Stimulated activated CD4-positive, alpha-beta T cell treated with anti-CD3 and anti-CD28 coated beads, Interleukin-1b, Interleukin-23, amount 100 ng/mL, for 48 hours (primary cell): ENCODE data around the gene CRYBB2.
A peak's percentile ranks its signal among the peaks of the same experiment; 100 is the strongest.
"Not testable (repeated sequence)": the region's sequence is repeated elsewhere in the genome, so short reads cannot be mapped to it uniquely, and the experiment has no call there.

Experiments
- DNase-seq: peaks from one replicate; pipeline ENCODE4 v3.0.0-alpha.2; 2020

The CRYBB2 gene

DNA sequence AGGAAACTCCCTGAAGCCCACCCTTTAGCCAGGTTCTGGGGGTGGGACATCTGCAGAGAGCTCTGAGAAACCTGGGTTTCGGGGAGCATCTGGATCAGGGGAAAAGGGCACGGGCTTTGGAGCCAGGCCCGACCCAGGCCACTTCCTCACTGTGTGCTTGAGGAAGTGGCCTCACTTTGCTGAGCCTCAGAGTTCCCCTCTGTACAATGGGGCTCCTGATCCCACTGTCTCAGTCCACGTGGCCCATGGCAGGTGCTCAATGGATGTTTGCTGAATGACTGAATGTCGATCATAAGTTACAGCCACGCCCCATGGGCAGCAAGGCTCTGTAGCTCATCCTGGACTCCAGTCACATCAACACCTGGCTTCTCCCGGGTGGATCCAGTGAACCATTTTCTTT lies 18.5 kb upstream of the CRYBB2 start:
- no peak for DNase-seq

DNA sequence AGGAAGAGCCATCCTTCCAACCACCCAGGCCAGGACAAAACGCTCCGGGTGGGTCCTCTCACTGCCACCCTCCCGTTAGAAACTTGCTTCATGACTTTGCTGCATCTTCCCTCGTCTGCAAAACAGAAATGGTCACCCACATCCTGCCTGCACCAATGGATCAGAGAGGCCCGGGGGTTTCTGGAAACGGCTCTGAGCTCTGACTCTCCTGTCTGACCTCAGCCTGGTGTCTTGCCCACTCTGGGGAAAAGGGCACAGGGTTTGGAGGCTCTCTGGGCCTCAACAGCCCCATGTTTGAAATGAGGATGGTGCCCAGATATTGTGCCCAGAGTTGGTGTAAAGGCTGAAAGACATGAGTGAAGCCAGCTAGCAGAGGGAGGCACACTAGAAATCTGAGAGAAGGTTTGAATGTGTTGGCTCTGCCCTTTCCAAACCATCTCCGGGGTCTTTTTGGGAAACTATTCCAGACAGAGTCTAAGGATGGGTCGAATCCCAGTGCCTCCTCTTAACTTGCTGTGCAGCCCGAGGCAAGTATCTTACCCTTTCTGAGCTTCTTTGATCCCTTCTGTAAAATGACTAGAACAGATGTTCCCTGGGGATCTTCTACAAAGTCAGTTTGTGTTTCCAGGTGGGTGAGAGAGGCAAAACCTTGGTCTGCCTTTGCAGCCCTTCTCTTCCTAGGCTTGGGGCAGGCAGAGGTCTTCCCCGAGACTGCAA lies 17.7 kb upstream of the CRYBB2 start:
- no peak for DNase-seq

DNA sequence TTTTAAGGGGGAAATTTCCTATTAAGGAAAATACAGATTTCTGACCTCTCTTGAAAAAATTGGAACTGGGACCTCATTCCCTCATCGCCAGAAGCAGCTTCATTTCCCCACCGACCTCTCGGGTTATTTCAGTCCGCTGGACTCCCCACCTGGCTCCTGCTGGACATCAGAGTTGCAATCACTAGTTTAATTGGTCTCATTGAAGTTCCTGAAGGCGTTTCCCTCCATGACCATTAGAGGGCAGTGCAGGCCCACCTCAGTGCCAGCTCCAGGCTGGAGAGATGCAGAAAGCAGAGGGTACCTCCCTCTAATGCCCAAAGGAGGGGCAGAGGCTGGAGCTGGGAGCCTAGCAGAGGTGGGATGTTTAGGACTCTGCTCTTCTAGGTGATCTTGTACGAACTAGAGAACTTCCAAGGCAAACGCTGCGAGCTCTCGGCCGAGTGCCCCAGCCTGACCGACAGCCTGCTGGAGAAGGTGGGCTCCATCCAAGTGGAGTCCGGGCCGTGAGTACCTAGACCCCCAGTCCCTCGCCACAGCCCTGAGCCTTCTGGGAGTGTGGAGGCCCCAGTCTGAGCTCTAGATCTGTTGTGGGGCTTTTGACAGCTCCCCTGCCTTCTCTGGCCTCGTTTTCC lies 17.0 kb upstream of the CRYBB2 start:
- DNase-seq = peak; percentile 55

DNA sequence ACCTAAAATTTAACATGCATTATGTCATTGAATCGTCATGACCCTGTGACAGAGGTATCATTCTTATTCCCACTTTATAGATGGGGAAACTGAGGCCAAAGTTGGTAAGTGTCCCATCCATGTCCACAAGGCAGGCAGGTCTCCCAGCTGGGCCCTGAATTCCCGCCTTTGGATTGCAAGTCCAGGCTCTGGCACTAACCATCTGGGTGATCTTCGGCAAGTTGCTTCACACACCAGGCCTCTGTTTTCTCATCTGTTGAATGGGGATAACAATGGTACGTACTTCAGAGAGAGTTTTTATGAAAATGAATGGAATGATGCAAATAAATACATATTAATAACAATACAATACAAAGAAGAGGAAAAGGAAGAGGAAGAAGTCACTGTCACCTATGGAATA lies 16.4 kb upstream of the CRYBB2 start:
- DNase-seq = no peak

DNA sequence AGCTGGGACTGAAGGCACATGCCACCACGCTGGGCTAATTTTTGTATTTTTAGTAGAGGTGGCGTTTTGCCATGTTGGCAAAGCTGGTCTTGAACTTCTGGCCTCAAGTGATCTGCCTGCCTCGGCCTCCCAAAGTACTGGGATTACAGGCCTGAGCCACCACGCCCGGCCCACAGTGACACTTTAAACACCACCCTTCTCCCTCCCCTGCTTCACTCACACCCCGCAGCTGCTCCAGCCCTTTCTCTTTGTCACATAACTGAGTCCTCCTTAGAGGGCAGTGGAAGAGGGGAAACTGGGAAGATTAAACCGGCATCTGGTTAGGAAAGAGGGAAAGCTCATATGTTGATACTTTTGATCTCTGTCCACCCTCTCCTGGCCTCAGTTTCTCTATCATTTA lies 14.9 kb upstream of the CRYBB2 start:
- not testable (repeated sequence) for DNase-seq

DNA sequence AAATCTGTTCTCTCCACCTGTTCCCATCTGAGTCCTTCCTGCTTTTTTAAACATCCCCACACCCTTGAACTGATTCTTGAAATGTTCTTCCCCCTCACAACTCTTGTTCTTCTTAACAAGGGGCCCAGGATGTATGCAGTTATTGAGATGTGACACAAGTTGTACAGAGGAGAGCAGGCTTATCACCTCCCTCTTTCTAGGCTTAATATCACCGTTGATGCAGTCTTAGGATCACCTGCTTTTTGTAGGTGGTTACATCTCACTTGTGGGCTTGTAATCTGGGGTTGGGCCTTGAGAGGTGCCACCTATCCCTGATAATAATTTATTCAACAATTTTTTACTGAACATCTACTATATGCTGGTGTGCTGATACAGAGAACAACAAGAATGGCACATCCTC lies 13.6 kb upstream of the CRYBB2 start:
- DNase-seq = no peak

DNA sequence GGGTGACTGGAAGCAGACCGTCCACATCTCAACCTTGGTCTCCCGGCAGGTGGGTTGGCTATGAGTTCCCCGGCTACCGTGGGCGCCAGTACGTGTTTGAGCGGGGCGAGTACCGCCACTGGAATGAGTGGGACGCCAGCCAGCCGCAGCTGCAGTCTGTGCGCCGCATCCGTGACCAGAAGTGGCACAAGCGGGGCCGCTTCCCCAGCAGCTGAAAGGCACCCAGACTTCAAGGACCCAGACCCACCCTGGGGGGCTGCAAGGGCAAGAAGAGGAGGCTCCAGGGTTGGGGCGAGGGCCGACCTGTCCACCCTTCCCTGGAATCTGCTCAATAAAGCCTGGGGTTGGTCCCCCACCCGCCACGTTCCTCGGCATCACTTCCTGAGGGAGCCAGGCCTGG lies 12.4 kb upstream of the CRYBB2 start:
- DNase-seq = no peak

DNA sequence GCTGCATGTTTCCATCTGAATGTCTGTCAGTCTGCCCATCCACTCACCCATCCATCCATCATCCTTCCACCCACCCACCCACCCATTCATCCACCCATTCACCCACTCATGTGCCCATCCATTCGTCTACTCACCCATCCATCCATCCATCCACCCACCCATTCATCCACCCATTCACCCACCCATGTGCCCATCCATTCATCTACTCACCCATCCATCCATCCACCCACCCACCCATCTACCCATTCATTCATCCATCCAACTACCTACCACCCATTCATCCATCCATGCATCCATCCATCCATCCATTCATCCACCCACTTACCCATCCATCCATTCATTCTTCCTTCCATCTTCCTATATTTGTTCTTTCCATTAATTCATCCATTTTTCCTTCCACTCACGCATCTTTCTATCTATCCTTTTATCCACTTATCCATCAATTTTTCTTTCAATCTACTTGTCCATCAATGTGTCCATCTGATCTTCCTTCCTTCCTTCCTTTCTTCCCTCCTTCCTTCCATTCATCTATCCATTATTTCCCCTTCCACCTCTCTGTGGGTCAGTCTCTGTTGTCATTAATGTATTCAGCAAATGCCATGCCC lies 11.8 kb upstream of the CRYBB2 start:
- DNase-seq = no peak

DNA sequence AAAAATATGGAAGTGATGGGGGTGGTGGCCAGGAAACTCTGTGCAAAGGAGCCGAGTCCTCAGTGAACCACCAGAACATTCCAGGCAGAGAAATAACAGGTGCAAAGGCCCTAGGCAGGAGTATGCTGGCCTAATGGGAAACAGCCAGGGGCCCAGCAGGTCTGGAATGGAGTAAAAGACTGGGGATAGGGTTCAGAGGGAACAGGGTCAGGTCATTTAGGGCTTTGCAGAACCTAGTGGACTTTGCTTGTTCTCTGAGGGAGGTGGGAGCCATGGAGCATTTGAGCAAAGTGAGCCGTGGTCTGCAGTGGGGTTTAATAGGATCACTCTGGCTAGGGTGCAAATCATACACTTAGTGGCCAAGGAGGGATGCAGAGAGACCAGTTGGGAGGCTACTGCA lies 11.1 kb upstream of the CRYBB2 start:
- DNase-seq = no peak

DNA sequence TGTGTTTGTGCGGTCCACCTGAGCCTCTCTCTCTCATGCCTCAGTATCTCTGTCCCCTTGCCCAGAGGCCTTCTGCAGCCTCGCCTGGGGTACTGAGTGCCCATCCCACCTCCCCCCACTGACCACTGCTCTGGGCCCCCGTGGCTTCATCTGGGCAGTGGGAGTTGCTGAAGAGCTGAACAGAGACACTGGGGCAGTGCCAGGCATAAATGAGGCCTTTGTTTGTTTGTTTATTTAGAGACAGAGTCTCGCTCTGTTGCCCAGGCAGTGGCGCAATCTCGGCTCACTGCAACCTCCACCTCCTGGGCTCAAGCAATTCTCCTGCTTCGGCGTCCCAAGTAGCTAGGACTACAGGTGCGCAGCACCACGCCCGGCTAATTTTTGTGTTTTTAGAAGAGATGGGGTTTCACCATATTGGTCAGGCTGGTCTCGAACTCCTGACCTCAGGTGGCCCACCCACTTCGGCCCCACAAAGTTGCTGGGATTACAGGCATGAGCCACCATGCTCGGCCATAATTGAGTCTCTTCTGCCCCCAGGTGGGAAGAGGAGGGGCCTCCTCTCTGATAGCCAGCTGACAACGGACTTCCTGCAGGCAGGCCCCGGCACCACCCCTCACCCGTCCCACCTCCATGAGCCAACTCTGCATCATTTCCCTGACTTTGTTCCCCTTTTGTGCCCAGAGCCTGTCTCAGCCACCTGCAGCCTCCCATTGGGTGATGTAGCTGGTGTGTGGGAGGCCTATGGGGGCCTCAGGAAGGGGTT lies 10.5 kb upstream of the CRYBB2 start:
- no peak for DNase-seq

DNA sequence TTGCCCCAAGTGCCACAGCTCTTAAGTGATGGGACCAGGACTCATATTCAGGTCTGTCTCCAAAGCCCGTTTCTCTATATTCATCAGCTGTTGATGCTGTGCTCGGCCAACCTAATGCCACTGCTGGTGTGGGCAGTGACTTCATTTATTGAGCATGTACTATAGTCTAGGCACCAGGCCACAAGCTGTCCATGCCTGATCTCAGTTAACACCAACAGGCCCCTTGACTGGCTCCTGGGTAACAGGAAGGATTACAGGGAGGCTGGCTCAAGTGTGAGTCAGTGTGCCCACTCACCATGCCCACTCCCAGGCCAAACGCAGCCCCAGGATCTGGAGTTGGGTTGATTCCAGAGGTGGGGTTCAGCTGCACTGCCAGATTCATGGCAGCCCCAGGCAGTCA lies 8.6 kb upstream of the CRYBB2 start:
- no peak for DNase-seq

DNA sequence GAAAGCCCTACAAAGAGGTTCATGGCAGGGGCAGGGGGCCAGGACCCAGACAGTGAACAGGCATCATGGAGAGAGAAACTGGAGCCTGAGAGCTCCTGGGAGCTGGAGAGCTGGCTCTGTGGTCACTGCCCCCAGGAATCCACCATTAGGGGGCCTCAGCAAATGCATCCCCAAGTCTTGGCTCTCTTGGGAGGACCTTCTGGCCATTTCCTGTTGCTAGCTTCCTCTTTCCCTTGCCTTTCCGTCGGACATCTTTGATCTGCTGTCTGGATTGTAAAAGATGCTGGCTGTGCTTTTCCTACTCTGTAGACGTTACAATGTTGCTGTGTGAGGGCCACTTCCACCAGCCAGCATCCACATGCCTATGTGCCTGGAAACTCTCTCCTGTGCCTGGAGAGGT lies 7.1 kb upstream of the CRYBB2 start:
- no peak for DNase-seq

DNA sequence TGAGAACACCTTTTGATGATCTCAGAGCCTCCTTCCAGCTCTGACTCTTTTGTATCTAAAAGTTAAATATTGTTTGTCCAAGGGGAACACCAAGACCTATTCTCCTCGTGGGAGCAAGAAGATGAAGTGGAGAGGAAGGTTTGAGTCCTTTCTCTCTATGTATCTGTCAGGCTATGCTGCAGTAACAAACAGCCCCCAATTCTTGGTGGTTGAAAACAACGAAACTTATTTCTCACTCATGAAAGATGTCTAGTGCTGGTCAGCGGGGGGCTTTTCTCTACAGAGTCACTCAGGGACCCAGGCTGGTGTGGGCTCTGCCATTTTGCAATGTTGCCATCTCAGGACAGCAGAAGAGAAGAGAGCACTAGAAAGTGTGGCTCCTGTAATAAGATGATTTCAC lies 6.2 kb upstream of the CRYBB2 start:
- no peak for DNase-seq

DNA sequence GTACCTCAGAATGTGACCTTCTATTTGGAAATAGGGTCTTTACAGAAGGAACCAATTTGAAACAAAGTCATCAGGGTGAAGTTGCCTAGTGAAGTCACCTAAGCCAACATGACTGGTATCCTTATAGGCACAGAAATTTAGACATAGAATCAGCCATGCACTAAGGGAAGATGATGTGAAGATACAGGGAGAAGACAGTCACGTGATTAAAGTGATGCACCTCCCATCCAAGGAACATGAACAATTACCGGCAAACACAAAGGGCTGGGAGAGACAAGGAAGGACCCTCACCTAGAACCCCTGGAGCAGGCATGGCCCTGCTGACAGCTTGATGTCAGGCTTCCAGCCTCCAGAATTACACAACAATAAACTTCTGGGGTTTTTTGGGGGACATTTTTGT lies 3.2 kb upstream of the CRYBB2 start:
- DNase-seq = no peak

DNA sequence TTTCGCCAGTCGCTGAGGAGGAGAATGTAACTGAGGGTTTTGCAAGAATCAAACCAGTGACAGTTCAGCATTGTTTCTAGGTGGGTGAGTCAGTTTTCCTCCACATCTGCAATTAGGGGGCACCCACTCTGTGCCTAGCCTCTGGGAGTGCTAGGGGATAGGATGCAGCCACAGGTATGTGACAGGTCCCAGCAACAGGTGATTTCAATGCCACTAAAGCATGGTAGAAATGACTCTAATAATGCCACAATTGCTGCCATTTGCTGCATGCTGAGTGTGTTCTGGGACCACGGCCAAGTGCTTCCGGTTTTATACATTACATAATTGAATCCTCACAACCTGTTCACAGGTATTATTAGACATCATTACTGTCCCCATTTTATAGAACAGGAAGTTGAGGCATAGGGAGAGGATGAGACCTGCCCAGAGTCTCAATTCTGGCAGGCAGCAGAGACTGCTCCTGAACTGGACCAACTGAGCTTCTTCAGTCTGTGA lies 556 bp downstream of the CRYBB2 start:
- DNase-seq = no peak

DNA sequence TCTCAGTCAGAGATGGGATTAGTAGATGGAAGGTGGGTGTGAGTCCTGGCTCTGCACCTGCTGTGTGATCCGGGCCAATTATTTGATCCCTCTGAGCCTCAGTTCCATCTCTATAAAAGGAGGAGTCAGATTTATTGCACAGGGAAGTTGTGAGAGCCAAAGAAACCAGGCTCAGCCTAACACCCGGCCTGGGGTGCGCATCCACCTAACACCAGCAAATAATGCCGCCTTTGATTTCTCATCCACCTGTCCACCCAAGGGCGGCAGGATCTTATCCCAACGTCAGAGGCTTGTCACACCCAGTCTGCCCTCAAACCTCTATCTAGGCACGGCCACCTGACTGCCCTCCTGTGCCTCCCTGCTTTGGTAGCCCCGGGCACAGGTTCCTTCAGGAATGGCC lies 2.4 kb downstream of the CRYBB2 start:
- no peak for DNase-seq

DNA sequence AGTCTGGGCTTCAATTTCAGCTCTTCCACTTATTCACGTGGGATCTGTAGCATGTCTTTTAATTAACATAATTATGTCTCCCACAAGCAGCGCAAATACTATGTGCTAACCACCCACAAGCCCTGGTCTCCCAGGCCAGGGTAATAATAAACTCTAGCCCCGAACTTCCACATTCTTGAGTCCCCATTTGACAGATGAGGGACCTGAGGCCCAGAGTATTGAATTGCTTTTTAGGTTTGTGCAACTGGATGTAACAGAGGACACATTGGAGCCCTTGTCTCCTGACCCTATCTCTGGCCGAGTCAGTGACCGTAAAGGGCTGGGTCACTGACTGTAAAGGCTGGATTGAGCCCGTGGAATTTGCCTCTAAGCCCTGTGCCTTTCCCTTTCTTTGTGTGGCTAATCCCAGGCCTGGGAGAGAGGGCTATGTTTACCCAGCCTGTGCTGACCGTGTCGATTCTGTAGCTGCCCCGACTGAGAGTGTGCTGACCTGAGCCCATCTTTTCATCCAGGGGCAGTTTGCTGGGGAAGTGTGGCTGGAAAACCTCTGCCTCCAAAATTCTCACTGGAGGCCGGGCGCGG lies 3.9 kb downstream of the CRYBB2 start:
- no peak for DNase-seq

DNA sequence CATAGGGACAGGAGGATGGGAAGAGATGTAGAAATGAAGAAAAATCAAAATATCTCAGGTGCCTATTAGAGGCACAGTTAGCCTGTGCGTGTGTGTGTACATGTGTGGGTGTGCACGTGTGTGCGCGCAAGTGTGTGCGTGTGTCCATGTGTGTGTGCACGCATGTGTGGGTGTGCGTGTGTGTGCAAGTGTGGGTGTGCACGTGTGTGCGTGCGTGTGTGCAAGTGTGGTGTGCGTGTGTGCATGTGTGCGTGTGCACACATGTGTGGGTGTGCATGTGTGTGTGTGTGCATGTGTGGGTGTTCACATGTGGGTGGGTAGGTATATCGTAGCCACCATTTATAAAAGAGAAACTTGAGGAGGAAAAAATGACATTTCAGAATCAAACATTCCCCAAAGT lies 9.4 kb downstream of the CRYBB2 start:
- DNase-seq = no peak

DNA sequence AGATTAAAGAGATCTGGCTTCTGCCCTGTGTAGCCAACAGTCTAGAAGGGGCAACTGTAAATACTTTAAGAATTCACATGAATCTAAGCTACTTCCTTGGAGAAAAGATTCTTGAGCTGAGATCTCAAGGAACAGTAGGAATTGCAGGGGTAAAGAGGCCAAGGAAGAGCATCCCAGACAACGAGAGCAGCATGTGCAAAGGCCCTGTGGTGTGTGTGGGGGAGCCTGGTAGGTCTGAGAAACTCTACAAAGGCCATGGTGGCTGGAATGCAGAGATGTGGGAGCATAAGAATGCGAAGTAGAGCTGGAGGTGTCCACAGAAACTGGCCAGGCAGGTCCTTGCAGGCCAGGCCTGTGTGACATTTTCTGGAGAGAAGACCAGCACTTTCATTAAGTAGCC lies 11.3 kb downstream of the CRYBB2 start:
- DNase-seq = not testable (repeated sequence)

DNA sequence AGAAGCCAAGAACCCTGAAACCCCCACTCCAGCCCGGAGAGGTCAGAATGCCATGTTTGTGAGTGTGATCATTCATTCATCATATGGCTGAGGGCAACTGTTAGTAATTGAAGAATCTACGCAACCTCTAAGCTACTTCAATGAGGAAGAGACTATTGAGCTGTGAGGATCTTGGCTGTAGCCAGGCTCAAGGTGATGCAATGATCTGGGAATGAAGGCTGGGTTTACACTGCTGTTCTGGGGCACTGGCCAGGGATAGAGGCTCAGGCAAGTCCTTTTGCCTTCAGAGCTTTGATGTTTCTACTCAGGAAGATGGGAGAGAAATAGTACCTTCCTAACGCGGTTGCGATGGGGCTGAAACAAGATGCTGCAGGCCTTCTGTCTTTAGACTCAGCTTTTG lies 12.9 kb downstream of the CRYBB2 start:
- DNase-seq = no peak

DNA sequence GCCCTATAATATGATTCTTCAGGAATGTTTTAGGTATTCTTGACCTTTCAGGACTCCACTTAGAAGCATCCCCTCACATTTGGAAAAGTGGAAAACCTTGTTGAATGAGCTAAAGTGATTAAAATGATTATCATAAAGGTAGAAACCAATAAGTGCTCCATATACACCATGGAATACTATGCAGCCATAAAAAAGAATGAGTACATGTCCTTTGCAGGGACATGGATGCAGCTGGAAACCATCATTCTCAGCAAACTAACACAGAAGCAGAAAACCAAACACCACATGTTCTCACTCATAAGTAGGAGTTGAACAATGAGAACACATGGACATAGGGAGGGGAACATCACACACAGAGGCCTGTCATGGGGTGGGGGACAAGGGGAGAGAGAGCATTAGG lies 14.3 kb downstream of the CRYBB2 start:
- not testable (repeated sequence) for DNase-seq

DNA sequence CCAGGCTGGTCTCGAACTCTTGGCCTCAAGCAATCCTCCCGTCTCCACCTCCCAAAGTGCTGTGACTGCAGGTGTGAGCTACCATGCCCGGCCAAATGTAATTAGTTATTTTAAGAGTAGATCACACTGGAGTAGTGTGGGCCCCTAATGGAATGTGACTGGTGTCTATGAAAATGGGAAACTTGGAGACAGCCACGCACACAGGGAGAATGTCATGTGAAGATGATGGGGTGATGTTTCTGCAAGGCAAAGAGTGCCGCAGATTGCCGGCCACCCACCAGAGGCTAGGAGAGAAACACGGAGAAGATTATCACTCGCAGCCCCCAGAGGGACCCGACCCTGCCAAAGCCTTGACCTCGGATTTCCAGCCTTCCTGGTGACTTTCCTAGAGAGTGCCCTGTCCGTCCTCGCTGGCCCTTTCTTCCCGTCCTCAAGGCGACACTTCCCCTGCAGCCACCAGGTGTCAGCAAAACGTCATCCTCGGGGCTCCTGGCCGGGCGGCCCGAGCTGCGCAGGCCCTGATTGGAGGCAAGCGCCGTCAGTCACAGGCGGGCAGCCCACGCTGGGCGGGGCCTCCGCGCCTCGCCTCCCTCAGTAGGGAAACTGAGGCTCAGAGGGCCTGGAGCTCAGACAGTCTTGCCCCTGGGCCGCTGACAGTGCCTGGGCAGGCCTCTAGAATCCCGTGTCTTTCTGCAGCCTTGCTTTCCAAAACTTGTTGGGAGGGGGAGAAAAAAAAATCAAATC lies 16.3 kb downstream of the CRYBB2 start:
- peak; percentile 76 for DNase-seq

DNA sequence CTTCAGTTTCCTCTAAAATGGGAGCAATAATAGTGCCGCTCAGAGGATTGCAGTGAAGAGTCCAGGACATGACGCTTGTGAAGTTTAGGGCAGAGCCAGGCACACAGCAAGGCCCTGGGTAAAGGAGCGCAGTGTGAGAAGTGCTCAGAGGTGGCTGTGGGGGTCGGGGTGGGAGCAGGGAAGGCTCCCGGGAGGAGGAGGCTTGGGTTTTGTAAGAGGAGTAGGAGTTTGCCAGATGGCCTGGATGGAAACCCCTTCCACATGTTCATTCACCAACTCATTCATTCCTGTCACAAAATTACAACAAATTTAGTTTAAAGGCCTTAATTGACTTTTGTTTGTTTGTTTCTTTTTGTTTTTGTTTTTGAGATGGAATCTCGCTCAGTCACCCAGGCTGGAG lies 17.0 kb downstream of the CRYBB2 start:
- DNase-seq = no peak
